CD14-positive monocyte (primary cell): ENCODE measurements around the gene MET. TPM values are rescaled to one million over a fixed set of nuclear protein-coding genes. Genes with fewer than 3 reads are reported as not detected.

Source experiments
- DNase-seq, 3 donors: peaks; one replicate each; pipeline ENCODE4 v3.0.0-alpha.2; 2011 to 2022
- H2AFZ ChIP-seq: 2 replicates; pipeline ENCODE4 v1.6.0; 2012; ENCODE audit warnings: mild to moderate bottlenecking, low read depth, low read length, inconsistent platforms; ENCODE audit not compliant: insufficient read depth, poor library complexity, severe bottlenecking
- H3K27ac ChIP-seq, 2 donors: 1 replicate in 1 of 2; 2 replicates in 1 of 2; pipeline ENCODE4 v1.5.1; 2012 to 2013; ENCODE audit warnings: low read length in 2 of 2, control low read depth in 1 of 2, inconsistent platforms in 1 of 2, low read depth in 1 of 2, mild to moderate bottlenecking in 1 of 2
- H3K27me3 ChIP-seq, 2 donors: one replicate each; pipeline versions ENCODE4 v1.6.0 to v1.6.1; 2011 to 2013; ENCODE audit warnings: low read length in 2 of 2; ENCODE audit not compliant: control insufficient read depth in 2 of 2, insufficient read depth in 2 of 2
- H3K36me3 ChIP-seq, 2 donors: replicated peaks in 1 of 2; 1 replicate in 1 of 2; 2 replicates in 1 of 2; pipeline versions ENCODE4 v1.5.1 to v1.6.1; 2012 to 2013; ENCODE audit warnings: low read length in 2 of 2, control low read depth in 1 of 2, inconsistent platforms in 1 of 2, mild to moderate bottlenecking in 1 of 2; ENCODE audit not compliant: insufficient read depth in 2 of 2, control insufficient read depth in 1 of 2
- H3K4me1 ChIP-seq, 2 donors: 1 replicate in 1 of 2; 2 replicates in 1 of 2; pipeline versions ENCODE4 v1.5.1 to v1.6.1; 2012 to 2013; ENCODE audit warnings: low read length in 2 of 2, control low read depth in 1 of 2, inconsistent platforms in 1 of 2, mild to moderate bottlenecking in 1 of 2, moderate library complexity in 1 of 2; ENCODE audit not compliant: insufficient read depth in 2 of 2, control insufficient read depth in 1 of 2
- H3K4me2 ChIP-seq: replicated peaks from 2 replicates; pipeline ENCODE3; 2012; ENCODE audit warnings: low read length, moderate library complexity, mild to moderate bottlenecking; ENCODE audit not compliant: poor library complexity, severe bottlenecking; ENCODE audit errors: extremely low read depth
- H3K4me3 ChIP-seq, 3 experiments: fragments of 200-600 bp in 1 of 3; sonication (generic) in 1 of 3; replicated peaks in 1 of 3; 1 replicate in 2 of 3; 2 replicates in 1 of 3; pipeline ENCODE4 v1.5.1; 2011 to 2013; ENCODE audit warnings: low read length in 3 of 3, mild to moderate bottlenecking in 3 of 3, control low read depth in 2 of 3, low read depth in 2 of 3, inconsistent platforms in 1 of 3, moderate library complexity in 1 of 3
- H3K79me2 ChIP-seq: 2 replicates; pipeline ENCODE4 v1.6.0; 2012; ENCODE audit warnings: mild to moderate bottlenecking, control low read depth, inconsistent platforms, low read length, moderate library complexity; ENCODE audit not compliant: insufficient read depth
- H3K9ac ChIP-seq: 2 replicates; pipeline ENCODE4 v1.6.0; 2017; ENCODE audit warnings: low read length, mild to moderate bottlenecking; ENCODE audit not compliant: insufficient read depth, poor library complexity, severe bottlenecking
- H3K9me3 ChIP-seq, 2 donors: replicated peaks in 1 of 2; 1 replicate in 1 of 2; 2 replicates in 1 of 2; pipeline versions ENCODE4 v1.5.1 to v1.6.1; 2012 to 2013; ENCODE audit warnings: low read length in 2 of 2, control low read depth in 1 of 2; ENCODE audit not compliant: control insufficient read depth in 1 of 2, insufficient read depth in 1 of 2
- H4K20me1 ChIP-seq: 2 replicates; pipeline ENCODE4 v1.6.0; 2012; ENCODE audit warnings: mild to moderate bottlenecking, low read length, control low read depth, moderate library complexity; ENCODE audit not compliant: insufficient read depth
- H3K27ac Mint-ChIP-seq, 7 donors: one replicate each; pipeline ENCODE4 v1.8.0; 2020; ENCODE audit warnings: mild to moderate bottlenecking in 7 of 7, mixed read lengths in 7 of 7, moderate library complexity in 6 of 7, inconsistent platforms in 2 of 7
- H3K27me3 Mint-ChIP-seq, 3 donors: one replicate each; pipeline ENCODE4 v1.8.0; 2021 to 2022; ENCODE audit warnings: low read depth in 3 of 3, mild to moderate bottlenecking in 3 of 3, mixed read lengths in 3 of 3, moderate library complexity in 3 of 3, inconsistent platforms in 1 of 3
- H3K36me3 Mint-ChIP-seq, 2 donors: one replicate each; pipeline ENCODE4 v1.8.0; 2020; ENCODE audit warnings: mixed read lengths in 2 of 2, inconsistent platforms in 1 of 2, mild to moderate bottlenecking in 1 of 2
- H3K4me1 Mint-ChIP-seq: one replicate; pipeline ENCODE4 v1.8.0; 2020; ENCODE audit warnings: mild to moderate bottlenecking, mixed read lengths
- H3K4me3 Mint-ChIP-seq, 2 donors: one replicate each; pipeline ENCODE4 v1.8.0; 2020; ENCODE audit warnings: mild to moderate bottlenecking in 2 of 2, mixed read lengths in 2 of 2, moderate library complexity in 1 of 2
- H3K9me3 Mint-ChIP-seq, 7 donors: one replicate each; pipeline ENCODE4 v1.8.0; 2020 to 2022; ENCODE audit warnings: mixed read lengths in 7 of 7, mild to moderate bottlenecking in 6 of 7, moderate library complexity in 6 of 7, inconsistent platforms in 2 of 7
- WGBS: methylation state at CpG from one replicate; pipeline ENCODE4 v1.1.5; 2013; ENCODE audit warnings: missing lambda C conversion rate; ENCODE audit not compliant: insufficient coverage; 5-methylcytosine and 5-hydroxymethylcytosine counted together
- intact Hi-C, 2 donors: fragments of 100-400 bp; cut with micrococcal nuclease; formaldehyde crosslinking; loops; one replicate each; pipeline versions ENCODE4 v1.15.0 to v1.15.1; 2023
- polyA plus RNA-seq, 3 donors: library from polyadenylated mRNA; depleted of rRNA in 1 of 3; unstranded in 2 of 3; stranded (reverse) in 1 of 3; fragments of 300-500 nt in 2 of 3; fragments of >200 nt in 1 of 3; fragmentation: Illumina TruSeq in 2 of 3; gene quantifications; 1 replicate in 2 of 3; 2 replicates in 1 of 3; pipeline ENCODE4 v1.2.3, GENCODE V29; 2012 to 2021
- TF ChIP-seq, protein P1 (sequence below): fragments of 200-600 bp; IDR thresholded peaks from one replicate; pipeline ENCODE4 v1.8.0; 2022; ENCODE audit warnings: antibody characterized with exemption, mild to moderate bottlenecking

Gene MET
- polyA plus RNA-seq, 3 donors: not detected

- H3K4me1 Mint-ChIP-seq: no peaks in the 10 kb centered on the region
- Histone ChIP-seq H3K27ac (no peak overlapping the region), H3K4me3 (no peak overlapping the region), H3K4me2 (no peak overlapping the region), H3K36me3 (no peaks in the 10 kb centered on the region), H3K4me1 (no peaks in the 10 kb centered on the region), H4K20me1 (no peaks in the 10 kb centered on the region), H3K9me3 (peaks cover 0 to 3% of the 10 kb centered on the region in 2 donors), H3K79me2 (no peaks in the 10 kb centered on the region), H3K9ac (no peak overlapping the region), H3K27me3 (no peaks in the 10 kb centered on the region), H2AFZ (no peak overlapping the region)
- intact Hi-C loops: no loop called here
- 97% methylated on average over 3 of the region's 4 CpGs for WGBS
- no peak overlapping the region for H3K4me3 Mint-ChIP-seq
- H3K27ac Mint-ChIP-seq: no peak overlapping the region
- no peak for DNase-seq
- H3K27me3 Mint-ChIP-seq: peaks cover 0 to 3% (median 3%) of the 10 kb centered on the region in 3 donors
- peaks cover 0 to 8% (median 1%) of the 10 kb centered on the region in 7 donors for H3K9me3 Mint-ChIP-seq
- TF ChIP-seq, protein P1, sequence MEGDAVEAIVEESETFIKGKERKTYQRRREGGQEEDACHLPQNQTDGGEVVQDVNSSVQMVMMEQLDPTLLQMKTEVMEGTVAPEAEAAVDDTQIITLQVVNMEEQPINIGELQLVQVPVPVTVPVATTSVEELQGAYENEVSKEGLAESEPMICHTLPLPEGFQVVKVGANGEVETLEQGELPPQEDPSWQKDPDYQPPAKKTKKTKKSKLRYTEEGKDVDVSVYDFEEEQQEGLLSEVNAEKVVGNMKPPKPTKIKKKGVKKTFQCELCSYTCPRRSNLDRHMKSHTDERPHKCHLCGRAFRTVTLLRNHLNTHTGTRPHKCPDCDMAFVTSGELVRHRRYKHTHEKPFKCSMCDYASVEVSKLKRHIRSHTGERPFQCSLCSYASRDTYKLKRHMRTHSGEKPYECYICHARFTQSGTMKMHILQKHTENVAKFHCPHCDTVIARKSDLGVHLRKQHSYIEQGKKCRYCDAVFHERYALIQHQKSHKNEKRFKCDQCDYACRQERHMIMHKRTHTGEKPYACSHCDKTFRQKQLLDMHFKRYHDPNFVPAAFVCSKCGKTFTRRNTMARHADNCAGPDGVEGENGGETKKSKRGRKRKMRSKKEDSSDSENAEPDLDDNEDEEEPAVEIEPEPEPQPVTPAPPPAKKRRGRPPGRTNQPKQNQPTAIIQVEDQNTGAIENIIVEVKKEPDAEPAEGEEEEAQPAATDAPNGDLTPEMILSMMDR: no peak
- H3K36me3 Mint-ChIP-seq: no peaks in the 10 kb centered on the region
These were observed 39.8 kb downstream of the MET start for GRCh38 chr7:116711790-116712189.

- Histone ChIP-seq H3K79me2 (no peaks in the 10 kb centered on the region), H3K36me3 (no peaks in the 10 kb centered on the region), H3K27ac (no peak overlapping the region), H3K4me3 (no peak overlapping the region), H3K27me3 (no peaks in the 10 kb centered on the region), H3K9me3 (peaks cover 0 to 3% of the 10 kb centered on the region in 2 donors), H4K20me1 (no peaks in the 10 kb centered on the region), H3K4me2 (no peak overlapping the region), H3K4me1 (no peaks in the 10 kb centered on the region), H2AFZ (no peak overlapping the region), H3K9ac (no peak overlapping the region)
- no peak for DNase-seq
- Mint-ChIP-seq H3K27ac (no peak overlapping the region), H3K4me1 (no peaks in the 10 kb centered on the region), H3K36me3 (no peaks in the 10 kb centered on the region), H3K4me3 (no peak overlapping the region), H3K9me3 (peaks cover 0 to 8% (median 1%) of the 10 kb centered on the region in 7 donors), H3K27me3 (peaks cover 0 to 3% (median 3%) of the 10 kb centered on the region in 3 donors)
- TF ChIP-seq, protein P1: no peak
- WGBS: 100% methylated on average over 1 of the region's 4 CpGs
- intact Hi-C loops: no loop called here
These were observed 41.5 kb downstream of the MET start for GRCh38 chr7:116713500-116713899.
